Measurements from ENCODE around the gene GAS7.
A peak's percentile ranks its signal among the peaks of the same experiment; 100 is the strongest.
"Not testable (repeated sequence)": the region's sequence is repeated elsewhere in the genome, so short reads cannot be mapped to it uniquely, and the experiment has no call there.

Gene GAS7

GRCh38 chr17:10115536-10115932 is 82.9 kb downstream of the GAS7 start:
- FAIRE-seq, result no peak

GRCh38 chr17:10114931-10115535 is 83.4 kb downstream of the GAS7 start:
- FAIRE-seq (peak; percentile 90), DNase-seq (ENCODE audit: insufficient read length, low spot score) (no peak)

More at GRCh38 chr17:10115536-10115932, 82.9 kb downstream of the GAS7 start:
- DNase-seq (ENCODE audit: insufficient read length, low spot score), result no peak

GRCh38 chr17:10112962-10113361 is 85.4 kb downstream of the GAS7 start:
- no peak for DNase-seq (ENCODE audit: insufficient read length, low spot score)

GRCh38 chr17:10111907-10112452 is 86.4 kb downstream of the GAS7 start:
- FAIRE-seq, result no peak

More at GRCh38 chr17:10112962-10113361, 85.4 kb downstream of the GAS7 start:
- no peak for FAIRE-seq

GRCh38 chr17:10109146-10109545 is 89.3 kb downstream of the GAS7 start:
- DNase-seq (ENCODE audit: insufficient read length, low spot score) (no peak), FAIRE-seq (no peak)

More at GRCh38 chr17:10111907-10112452, 86.4 kb downstream of the GAS7 start:
- DNase-seq (ENCODE audit: insufficient read length, low spot score), result no peak

GRCh38 chr17:10107316-10108165 is 90.9 kb downstream of the GAS7 start:
- no peak for DNase-seq (ENCODE audit: insufficient read length, low spot score)
- FAIRE-seq, result no peak

- no peak for DNase-seq (ENCODE audit: insufficient read length, low spot score)
- no peak for FAIRE-seq
These were observed 92.3 kb downstream of the GAS7 start for GRCh38 chr17:10106067-10106466.

GRCh38 chr17:10105513-10106001 is 92.8 kb downstream of the GAS7 start:
- FAIRE-seq, result no peak

GRCh38 chr17:10103712-10104111 is 94.7 kb downstream of the GAS7 start:
- no peak for DNase-seq (ENCODE audit: insufficient read length, low spot score)
- no peak for FAIRE-seq

More at GRCh38 chr17:10105513-10106001, 92.8 kb downstream of the GAS7 start:
- no peak for DNase-seq (ENCODE audit: insufficient read length, low spot score)

GRCh38 chr17:10102817-10103216 is 95.6 kb downstream of the GAS7 start:
- FAIRE-seq, result no peak
- DNase-seq (ENCODE audit: insufficient read length, low spot score), result no peak

GRCh38 chr17:10099051-10099571 is 99.3 kb downstream of the GAS7 start:
- DNase-seq (ENCODE audit: insufficient read length, low spot score) (no peak), FAIRE-seq (no peak)

- DNase-seq (ENCODE audit: insufficient read length, low spot score) (no peak), FAIRE-seq (no peak)
These were observed 101.8 kb downstream of the GAS7 start for GRCh38 chr17:10096596-10096995.

GRCh38 chr17:10095295-10095694 is 103.1 kb downstream of the GAS7 start:
- DNase-seq (ENCODE audit: insufficient read length, low spot score); FAIRE-seq: not testable (repeated sequence)

- no peak for DNase-seq (ENCODE audit: insufficient read length, low spot score)
- FAIRE-seq, result no peak
These were observed 103.6 kb downstream of the GAS7 start for GRCh38 chr17:10094797-10095196.

- DNase-seq (ENCODE audit: insufficient read length, low spot score) (no peak), FAIRE-seq (no peak)
These were observed 105.8 kb downstream of the GAS7 start for GRCh38 chr17:10092595-10092994.

GRCh38 chr17:10091046-10091445 is 107.4 kb downstream of the GAS7 start:
- DNase-seq (ENCODE audit: insufficient read length, low spot score), result no peak
- FAIRE-seq, result no peak

GRCh38 chr17:10089196-10089804 is 109.1 kb downstream of the GAS7 start:
- DNase-seq (ENCODE audit: insufficient read length, low spot score), result no peak

GRCh38 chr17:10088444-10088843 is 110.0 kb downstream of the GAS7 start:
- FAIRE-seq (no peak), DNase-seq (ENCODE audit: insufficient read length, low spot score) (no peak)

More at GRCh38 chr17:10089196-10089804, 109.1 kb downstream of the GAS7 start:
- FAIRE-seq, result no peak

GRCh38 chr17:10087355-10087754 is 111.1 kb downstream of the GAS7 start:
- DNase-seq (ENCODE audit: insufficient read length, low spot score), result no peak
- no peak for FAIRE-seq

GRCh38 chr17:10083864-10084263 is 114.5 kb downstream of the GAS7 start:
- DNase-seq (ENCODE audit: insufficient read length, low spot score) (no peak), FAIRE-seq (no peak)

- DNase-seq (ENCODE audit: insufficient read length, low spot score) (no peak), FAIRE-seq (no peak)
These were observed 115.6 kb downstream of the GAS7 start for GRCh38 chr17:10082795-10083194.

Data from GM19239 (cell line).